H9 (cell line): ENCODE measurements around the gene SLC4A5. TPM values are rescaled to one million over a fixed set of nuclear protein-coding genes. Genes with fewer than 3 reads are reported as not detected.

ENCODE experiments used
- DNase-seq: peaks from one replicate; pipeline ENCODE4 v3.0.0-alpha.2; 2017
- H2AFZ ChIP-seq: one replicate; pipeline ENCODE4 v1.6.1; 2013; ENCODE audit warnings: mild to moderate bottlenecking, low read length, control low read depth, moderate library complexity
- H2AK5ac ChIP-seq: 2 replicates; pipeline ENCODE4 v1.6.1; 2013; ENCODE audit warnings: low read length, control low read depth, mixed read lengths; ENCODE audit not compliant: insufficient read length
- H2BK120ac ChIP-seq: one replicate; pipeline ENCODE4 v1.6.1; 2013; ENCODE audit warnings: low read depth, mild to moderate bottlenecking, low read length, control low read depth, inconsistent platforms; ENCODE audit not compliant: poor library complexity, severe bottlenecking
- H2BK12ac ChIP-seq: 2 replicates; pipeline ENCODE4 v1.6.1; 2013; ENCODE audit warnings: low read length, control low read depth, mixed read lengths, low read depth; ENCODE audit not compliant: insufficient read length
- H2BK15ac ChIP-seq: 2 replicates; pipeline ENCODE4 v1.6.1; 2013; ENCODE audit warnings: low read depth, low read length, control low read depth
- H2BK20ac ChIP-seq: one replicate; pipeline ENCODE4 v1.6.1; 2013; ENCODE audit warnings: low read depth, mild to moderate bottlenecking, low read length, control low read depth, inconsistent platforms; ENCODE audit not compliant: poor library complexity, severe bottlenecking
- H2BK5ac ChIP-seq: 2 replicates; pipeline ENCODE4 v1.6.1; 2013; ENCODE audit warnings: low read length, control low read depth, mixed read lengths; ENCODE audit not compliant: insufficient read length
- H3K14ac ChIP-seq: 2 replicates; pipeline ENCODE4 v1.6.1; 2013; ENCODE audit warnings: low read length, control low read depth; ENCODE audit not compliant: insufficient read depth
- H3K18ac ChIP-seq: 2 replicates; pipeline ENCODE4 v1.6.1; 2013; ENCODE audit warnings: low read depth, mild to moderate bottlenecking, mixed read lengths, low read length, control low read depth; ENCODE audit not compliant: insufficient read length
- H3K23ac ChIP-seq: 2 replicates; pipeline ENCODE4 v1.6.1; 2013; ENCODE audit warnings: low read length, control low read depth, mixed read lengths, low read depth; ENCODE audit not compliant: insufficient read length
- H3K23me2 ChIP-seq: 2 replicates; pipeline ENCODE4 v1.6.1; 2013; ENCODE audit warnings: low read depth, mild to moderate bottlenecking, mixed read lengths, low read length, control low read depth; ENCODE audit not compliant: insufficient read length, poor library complexity, severe bottlenecking
- H3K27ac ChIP-seq: 2 replicates; pipeline ENCODE4 v1.5.1; 2013; ENCODE audit warnings: low read length, control low read depth, mixed read lengths, low read depth; ENCODE audit not compliant: insufficient read length
- H3K27me3 ChIP-seq: 2 replicates; pipeline ENCODE4 v1.6.1; 2013; ENCODE audit warnings: low read length, control low read depth, inconsistent platforms; ENCODE audit not compliant: insufficient read depth
- H3K4ac ChIP-seq: 2 replicates; pipeline ENCODE4 v1.6.1; 2013; ENCODE audit warnings: low read depth, mild to moderate bottlenecking, control low read depth, inconsistent platforms, low read length, moderate library complexity
- H3K4me1 ChIP-seq: 2 replicates; pipeline ENCODE4 v1.6.1; 2013; ENCODE audit warnings: low read length, control low read depth, inconsistent platforms; ENCODE audit not compliant: insufficient read depth
- H3K4me2 ChIP-seq: 2 replicates; pipeline ENCODE4 v1.6.1; 2013; ENCODE audit warnings: low read length, control low read depth, mixed read lengths; ENCODE audit not compliant: insufficient read length, insufficient read depth
- H3K56ac ChIP-seq: 2 replicates; pipeline ENCODE4 v1.6.1; 2013; ENCODE audit warnings: low read depth, mild to moderate bottlenecking, mixed read lengths, low read length, control low read depth; ENCODE audit not compliant: insufficient read length
- H3K79me1 ChIP-seq: 2 replicates; pipeline ENCODE4 v1.6.1; 2013; ENCODE audit warnings: low read depth, mild to moderate bottlenecking, moderate library complexity, low read length, control low read depth, inconsistent platforms; ENCODE audit not compliant: insufficient read depth, poor library complexity, severe bottlenecking
- H3K79me2 ChIP-seq: 2 replicates; pipeline ENCODE4 v1.6.1; 2013; ENCODE audit warnings: low read length, control low read depth, inconsistent platforms; ENCODE audit not compliant: insufficient read depth
- H3K9ac ChIP-seq: 2 replicates; pipeline ENCODE4 v1.6.1; 2013; ENCODE audit warnings: low read length, control low read depth, mixed read lengths; ENCODE audit not compliant: insufficient read length; ENCODE audit errors: extremely low read depth
- H3K9me3 ChIP-seq: one replicate; pipeline ENCODE4 v1.6.1; 2013; ENCODE audit warnings: low read depth, low read length, inconsistent platforms; ENCODE audit not compliant: control insufficient read depth
- H3T11ph ChIP-seq: one replicate; pipeline ENCODE4 v1.6.1; 2013; ENCODE audit warnings: mild to moderate bottlenecking, low read length, control low read depth, inconsistent platforms
- H4K20me1 ChIP-seq: one replicate; pipeline ENCODE4 v1.6.1; 2013; ENCODE audit not compliant: control insufficient read depth, insufficient read length, insufficient read depth
- H4K5ac ChIP-seq: 2 replicates; pipeline ENCODE4 v1.6.1; 2013; ENCODE audit warnings: low read depth, mild to moderate bottlenecking, mixed read lengths, low read length, control low read depth; ENCODE audit not compliant: insufficient read length
- H4K8ac ChIP-seq: replicated peaks from 2 replicates; pipeline ENCODE4 v1.6.1; 2013; ENCODE audit warnings: low read length, control low read depth, mixed read lengths, low read depth; ENCODE audit not compliant: insufficient read length
- H4K91ac ChIP-seq: 2 replicates; pipeline ENCODE4 v1.6.1; 2013; ENCODE audit warnings: low read depth, mild to moderate bottlenecking, moderate library complexity, mixed read lengths, low read length, control low read depth; ENCODE audit not compliant: insufficient read length
- H3K27ac Mint-ChIP-seq, 3 experiments: 2 replicates in 2 of 3; 3 replicates in 1 of 3; pipeline ENCODE4 v1.8.0; 2020 to 2021; ENCODE audit warnings: mixed read lengths in 3 of 3, mild to moderate bottlenecking in 1 of 3, moderate library complexity in 1 of 3
- H3K27me3 Mint-ChIP-seq: 2 replicates; pipeline ENCODE4 v1.8.0; 2021; ENCODE audit warnings: low read depth, mild to moderate bottlenecking, moderate library complexity, mixed read lengths
- H3K36me3 Mint-ChIP-seq, 3 experiments: 2 replicates in 2 of 3; 3 replicates in 1 of 3; pipeline ENCODE4 v1.8.0; 2020 to 2021; ENCODE audit warnings: low read depth in 3 of 3, mixed read lengths in 3 of 3; ENCODE audit not compliant: insufficient read depth in 1 of 3
- H3K4me1 Mint-ChIP-seq, 2 experiments: 2 replicates each; pipeline ENCODE4 v1.8.0; 2020; ENCODE audit warnings: mixed read lengths in 2 of 2
- H3K4me3 Mint-ChIP-seq, 2 experiments: 2 replicates in 1 of 2; 3 replicates in 1 of 2; pipeline ENCODE4 v1.8.0; 2020 to 2021; ENCODE audit warnings: mild to moderate bottlenecking in 2 of 2, mixed read lengths in 2 of 2, moderate library complexity in 1 of 2
- H3K9me3 Mint-ChIP-seq, 2 experiments: 2 replicates in 1 of 2; 3 replicates in 1 of 2; pipeline ENCODE4 v1.8.0; 2020; ENCODE audit warnings: mild to moderate bottlenecking in 2 of 2, mixed read lengths in 2 of 2, moderate library complexity in 1 of 2
- WGBS: extraction: QIAGEN DNeasy Blood & Tissue Kit; methylation state at CpG from one replicate; pipeline ENCODE4 v1.1.7; 2013; ENCODE audit warnings: missing lambda C conversion rate, low lambda C conversion rate, mixed read lengths; ENCODE audit not compliant: insufficient read length; ENCODE audit errors: extremely low coverage; 5-methylcytosine and 5-hydroxymethylcytosine counted together
- total RNA-seq: library from RNA; stranded (reverse); gene quantifications from 2 replicates; pipeline ENCODE4 v1.2.1, GENCODE V29; 2021
- TF ChIP-seq, protein P1 (sequence below): fragments of 200-600 bp; sonication (generic); conservative IDR thresholded peaks from 3 replicates; pipeline ENCODE4 v1.8.0; 2021; ENCODE audit warnings: antibody characterized with exemption, mild to moderate bottlenecking

Gene SLC4A5
- total RNA-seq, 1 experiment from 2014 or later = 0.50 TPM

DNA sequence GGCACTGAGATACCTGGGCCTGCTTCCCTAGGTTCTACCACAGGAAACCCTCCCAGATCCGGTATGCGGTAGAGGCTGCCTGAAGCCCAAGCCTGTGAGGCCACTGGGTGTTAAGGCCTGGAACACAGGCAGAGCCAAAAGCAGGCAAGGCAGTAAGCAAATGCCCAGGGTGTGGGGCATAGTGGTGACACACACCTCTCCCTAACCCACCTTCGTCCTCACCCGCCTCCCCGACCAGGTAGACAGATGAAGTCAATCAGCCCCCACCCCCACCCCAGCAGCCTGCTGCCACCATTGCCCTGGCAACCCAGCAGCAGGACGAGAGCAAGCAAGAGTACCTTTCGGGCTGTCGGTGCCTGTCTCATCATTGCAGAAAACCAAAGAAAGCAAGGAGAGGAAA is 30.8 kb upstream of the SLC4A5 start:
- TF ChIP-seq, protein P1, sequence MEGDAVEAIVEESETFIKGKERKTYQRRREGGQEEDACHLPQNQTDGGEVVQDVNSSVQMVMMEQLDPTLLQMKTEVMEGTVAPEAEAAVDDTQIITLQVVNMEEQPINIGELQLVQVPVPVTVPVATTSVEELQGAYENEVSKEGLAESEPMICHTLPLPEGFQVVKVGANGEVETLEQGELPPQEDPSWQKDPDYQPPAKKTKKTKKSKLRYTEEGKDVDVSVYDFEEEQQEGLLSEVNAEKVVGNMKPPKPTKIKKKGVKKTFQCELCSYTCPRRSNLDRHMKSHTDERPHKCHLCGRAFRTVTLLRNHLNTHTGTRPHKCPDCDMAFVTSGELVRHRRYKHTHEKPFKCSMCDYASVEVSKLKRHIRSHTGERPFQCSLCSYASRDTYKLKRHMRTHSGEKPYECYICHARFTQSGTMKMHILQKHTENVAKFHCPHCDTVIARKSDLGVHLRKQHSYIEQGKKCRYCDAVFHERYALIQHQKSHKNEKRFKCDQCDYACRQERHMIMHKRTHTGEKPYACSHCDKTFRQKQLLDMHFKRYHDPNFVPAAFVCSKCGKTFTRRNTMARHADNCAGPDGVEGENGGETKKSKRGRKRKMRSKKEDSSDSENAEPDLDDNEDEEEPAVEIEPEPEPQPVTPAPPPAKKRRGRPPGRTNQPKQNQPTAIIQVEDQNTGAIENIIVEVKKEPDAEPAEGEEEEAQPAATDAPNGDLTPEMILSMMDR = no peak
- Histone ChIP-seq H2BK5ac (no peak overlapping the region), H3K27ac (no peak overlapping the region), H3K9ac (no peak overlapping the region), H3K4ac (no peak overlapping the region), H2BK20ac (no peak overlapping the region), H2BK120ac (no peak overlapping the region), H3K27me3 (no peaks in the 10 kb centered on the region), H3K79me1 (peaks cover 4% of the 10 kb centered on the region), H3K9me3 (no peaks in the 10 kb centered on the region), H4K20me1 (no peaks in the 10 kb centered on the region), H3K23me2 (no peaks in the 10 kb centered on the region), H2BK12ac (no peak overlapping the region), H2AK5ac (no peak overlapping the region), H3K4me1 (peaks cover 7% of the 10 kb centered on the region), H3K79me2 (peaks cover 3% of the 10 kb centered on the region; the same call in 1 of the 2 replicates), H3K4me2 (peak overlapping the region; percentile 34), H3K14ac (peak overlapping the region; percentile 22; the same call in 1 of the 2 replicates), H2BK15ac (no peak overlapping the region), H3K23ac (no peak overlapping the region), H4K91ac (no peak overlapping the region), H3T11ph (no peak overlapping the region), H3K18ac (no peak overlapping the region), H4K8ac (no peak overlapping the region), H2AFZ (no peak overlapping the region), H3K56ac (no peak overlapping the region), H4K5ac (no peak overlapping the region)
- H3K4me3 Mint-ChIP-seq = peak overlapping the region; percentile 65 to 83
- peak; percentile 40 for DNase-seq
- H3K9me3 Mint-ChIP-seq = no peaks in the 10 kb centered on the region
- H3K4me1 Mint-ChIP-seq = peaks cover 30 to 36% of the 10 kb centered on the region in 2 experiments
- no peaks in the 10 kb centered on the region for H3K27me3 Mint-ChIP-seq
- peak overlapping the region; percentile 14 to 99 (median 97); a peak in 4 of 7 replicates for H3K27ac Mint-ChIP-seq
- WGBS = no CpG with 5 or more reads among the region's 8 CpGs
- H3K36me3 Mint-ChIP-seq = peaks cover 30 to 50% (median 49%) of the 10 kb centered on the region in 3 experiments
